ENCODE measurements around the gene STK11.
A peak's percentile ranks its signal among the peaks of the same experiment; 100 is the strongest.

Gene STK11, protein sequence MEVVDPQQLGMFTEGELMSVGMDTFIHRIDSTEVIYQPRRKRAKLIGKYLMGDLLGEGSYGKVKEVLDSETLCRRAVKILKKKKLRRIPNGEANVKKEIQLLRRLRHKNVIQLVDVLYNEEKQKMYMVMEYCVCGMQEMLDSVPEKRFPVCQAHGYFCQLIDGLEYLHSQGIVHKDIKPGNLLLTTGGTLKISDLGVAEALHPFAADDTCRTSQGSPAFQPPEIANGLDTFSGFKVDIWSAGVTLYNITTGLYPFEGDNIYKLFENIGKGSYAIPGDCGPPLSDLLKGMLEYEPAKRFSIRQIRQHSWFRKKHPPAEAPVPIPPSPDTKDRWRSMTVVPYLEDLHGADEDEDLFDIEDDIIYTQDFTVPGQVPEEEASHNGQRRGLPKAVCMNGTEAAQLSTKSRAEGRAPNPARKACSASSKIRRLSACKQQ

DNA sequence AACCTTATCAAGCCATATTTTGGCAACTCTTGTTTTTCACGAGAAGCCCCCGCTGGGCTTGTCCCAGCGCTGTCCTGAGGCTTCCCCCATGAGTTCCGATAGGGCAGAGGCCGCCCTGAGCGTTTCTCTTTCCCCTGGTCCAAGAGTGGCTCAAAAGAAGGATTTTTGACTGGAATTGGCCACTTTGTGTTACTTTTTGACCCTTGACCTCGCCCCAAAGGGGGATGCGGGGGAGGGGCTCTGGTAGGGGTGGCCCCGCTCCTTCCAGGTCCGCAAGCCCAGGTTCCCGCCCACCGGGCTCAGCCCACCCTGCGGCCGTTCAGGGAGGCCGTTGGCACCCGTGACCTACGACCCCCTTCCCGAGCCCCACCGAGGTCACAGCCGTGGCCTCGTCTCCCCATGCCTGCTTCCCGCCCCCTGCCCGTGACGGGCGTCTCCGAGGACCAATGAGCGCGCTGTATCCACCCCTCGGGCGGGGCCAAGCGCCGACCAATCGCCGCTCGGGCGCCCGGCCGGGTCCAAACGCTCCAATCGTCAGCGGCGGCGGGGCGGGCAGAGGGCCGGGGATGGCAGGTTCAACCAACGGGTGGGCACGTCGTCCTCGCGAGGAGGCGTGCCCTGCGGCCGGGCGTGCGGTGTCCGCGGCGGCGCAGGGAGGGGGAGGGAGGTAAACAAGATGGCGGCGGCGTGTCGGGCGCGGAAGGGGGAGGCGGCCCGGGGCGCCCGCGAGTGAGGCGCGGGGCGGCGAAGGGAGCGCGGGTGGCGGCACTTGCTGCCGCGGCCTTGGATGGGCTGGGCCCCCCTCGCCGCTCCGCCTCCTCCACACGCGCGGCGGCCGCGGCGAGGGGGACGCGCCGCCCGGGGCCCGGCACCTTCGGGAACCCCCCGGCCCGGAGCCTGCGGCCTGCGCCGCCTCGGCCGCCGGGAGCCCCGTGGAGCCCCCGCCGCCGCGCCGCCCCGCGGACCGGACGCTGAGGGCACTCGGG, at the start of gene STK11:
TSS of gene STK11 (plus strand) at position 665 of the 986 bp plus-strand sequence. CDS start 1,136 bp downstream, outside the sequence.
- peak; percentile 99 for DNase-seq (ENCODE audit: low read depth in 2 of 2)

DNA sequence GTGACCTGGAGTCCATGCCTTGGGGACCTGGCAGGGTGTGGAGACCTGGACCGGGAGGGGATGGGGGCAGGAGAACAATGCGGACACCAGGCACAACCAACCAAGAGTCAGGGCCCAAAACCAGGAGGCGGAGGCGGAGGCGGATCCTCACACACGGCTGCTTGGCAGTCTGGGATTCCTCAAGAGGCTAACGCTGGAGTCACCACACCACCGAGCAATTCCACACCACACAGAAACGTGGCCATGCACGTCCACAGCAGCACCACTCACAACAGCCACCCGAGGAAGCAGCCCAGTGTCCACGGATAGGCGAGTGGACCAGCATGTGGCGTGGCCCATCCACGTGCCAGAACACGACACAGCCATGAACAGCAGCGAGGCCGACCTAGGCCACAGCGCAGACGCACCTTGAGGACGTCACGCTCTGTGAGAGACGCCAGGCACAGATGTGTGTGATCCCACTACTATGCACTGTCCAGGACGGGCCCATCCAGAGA, 49.2 kb upstream of the STK11 start:
- DNase-seq (ENCODE audit: low read depth in 2 of 2), result no peak

DNA sequence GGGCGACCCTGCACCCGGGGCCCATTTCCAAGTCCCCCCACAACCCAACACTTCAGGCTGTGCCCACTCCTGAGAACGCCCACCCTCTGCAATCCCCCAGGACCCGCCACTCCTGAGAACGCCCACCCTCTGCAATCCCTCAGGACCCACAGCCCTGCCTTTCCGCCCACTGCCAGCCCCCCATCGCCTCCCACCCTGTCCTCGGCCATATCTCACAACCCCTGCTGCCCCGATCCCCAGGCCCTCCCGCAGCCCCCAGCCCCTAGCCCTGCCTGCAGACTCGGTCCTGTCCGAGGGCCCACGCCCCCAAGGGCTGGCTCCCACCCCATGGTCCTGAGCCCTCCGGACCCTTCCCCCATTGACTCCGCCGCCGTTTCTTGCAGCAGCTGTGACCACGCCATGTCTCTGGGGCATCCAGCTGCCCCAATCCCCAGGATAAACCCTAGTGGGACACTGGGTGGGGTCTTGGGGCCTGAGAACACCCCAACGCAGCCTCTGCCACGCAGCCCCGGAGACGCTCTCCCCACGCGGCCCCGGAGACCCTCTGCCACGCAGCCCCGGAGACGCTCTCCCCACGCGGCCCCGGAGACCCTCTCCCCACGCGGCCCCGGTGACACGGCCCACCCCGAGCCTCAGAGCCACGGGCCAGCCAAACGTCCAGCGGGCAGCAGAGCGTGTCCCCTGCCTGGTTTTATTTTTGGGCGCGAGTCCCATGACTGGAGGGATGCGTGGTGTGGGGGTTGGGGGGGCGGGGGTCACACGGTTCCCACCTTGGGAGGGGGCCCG, 48.6 kb upstream of the STK11 start:
- DNase-seq (ENCODE audit: low read depth in 2 of 2), result no peak

DNA sequence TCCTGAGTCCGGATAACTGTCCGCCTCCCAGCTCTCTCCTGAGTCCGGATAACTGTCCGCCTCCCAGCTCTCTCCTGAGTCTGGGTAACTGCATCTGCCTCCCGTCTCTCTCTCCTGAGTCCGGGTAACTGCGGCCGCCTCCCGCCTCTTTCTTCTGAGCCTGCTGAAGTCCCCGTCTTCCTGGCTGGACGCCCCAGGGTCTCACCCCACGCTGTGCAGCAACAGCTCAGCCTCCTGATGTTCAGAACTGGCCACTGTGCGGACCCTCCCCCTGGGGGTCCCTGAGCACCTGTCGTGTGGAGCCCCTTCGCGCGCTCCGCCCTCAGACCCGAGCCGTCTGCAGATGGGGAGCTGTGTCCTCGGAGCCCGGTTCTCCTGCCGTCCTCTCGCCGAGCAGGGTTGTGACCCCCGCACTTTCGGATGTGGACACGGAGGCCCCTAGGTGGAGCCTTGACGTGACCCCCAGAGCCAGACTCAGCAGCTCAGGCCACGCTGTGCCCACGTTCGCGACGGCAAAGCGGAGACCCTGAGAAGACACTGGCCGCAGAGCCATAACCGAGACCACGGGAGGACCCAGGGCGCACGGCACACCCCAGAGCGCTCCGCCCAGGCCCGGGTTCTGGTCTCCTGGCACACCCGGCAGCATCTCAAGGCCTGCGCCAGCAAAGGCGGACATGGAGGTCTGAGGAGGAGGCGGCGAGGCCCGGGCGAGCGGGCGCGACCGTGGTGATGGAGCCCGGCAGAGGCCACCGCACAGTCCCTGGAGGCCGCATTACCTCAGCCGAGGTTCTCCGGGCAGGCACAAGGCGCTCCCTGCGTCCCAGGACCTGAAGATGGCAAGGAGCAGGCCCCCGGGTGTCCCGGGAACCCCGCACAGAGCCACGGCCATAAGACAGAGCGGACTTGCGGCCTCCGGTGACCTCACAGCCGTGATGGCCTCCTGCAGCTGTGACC, 47.4 kb upstream of the STK11 start:
- DNase-seq (ENCODE audit: low read depth in 2 of 2), result no peak

DNA sequence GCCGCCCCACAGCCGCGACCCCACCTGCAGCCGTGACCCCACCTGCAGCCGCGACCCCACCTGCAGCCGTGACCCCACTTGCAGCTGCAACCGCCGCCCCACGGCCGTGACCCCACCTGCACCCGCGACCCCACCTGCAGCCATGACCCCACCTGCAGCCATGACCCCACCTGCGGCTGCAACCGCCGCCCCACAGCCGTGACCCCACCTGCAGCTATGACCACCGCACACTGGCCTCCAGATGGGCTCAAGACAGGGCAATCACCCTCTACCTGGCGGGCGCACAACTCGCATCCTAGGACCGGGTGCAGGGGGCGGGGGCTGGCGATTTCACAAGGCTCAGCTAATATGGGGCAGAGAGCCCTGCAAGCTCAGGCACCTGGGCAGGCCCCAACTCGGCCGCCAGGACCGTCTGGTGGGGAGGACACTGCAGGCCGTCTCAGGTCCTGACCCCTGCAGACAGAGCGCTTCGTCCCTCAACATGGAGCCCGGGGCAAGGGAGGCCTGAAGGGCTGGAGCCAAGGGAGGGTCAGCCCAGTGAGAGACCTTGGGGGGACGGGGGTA, 46.6 kb upstream of the STK11 start:
- DNase-seq (ENCODE audit: low read depth in 2 of 2), result no peak

DNA sequence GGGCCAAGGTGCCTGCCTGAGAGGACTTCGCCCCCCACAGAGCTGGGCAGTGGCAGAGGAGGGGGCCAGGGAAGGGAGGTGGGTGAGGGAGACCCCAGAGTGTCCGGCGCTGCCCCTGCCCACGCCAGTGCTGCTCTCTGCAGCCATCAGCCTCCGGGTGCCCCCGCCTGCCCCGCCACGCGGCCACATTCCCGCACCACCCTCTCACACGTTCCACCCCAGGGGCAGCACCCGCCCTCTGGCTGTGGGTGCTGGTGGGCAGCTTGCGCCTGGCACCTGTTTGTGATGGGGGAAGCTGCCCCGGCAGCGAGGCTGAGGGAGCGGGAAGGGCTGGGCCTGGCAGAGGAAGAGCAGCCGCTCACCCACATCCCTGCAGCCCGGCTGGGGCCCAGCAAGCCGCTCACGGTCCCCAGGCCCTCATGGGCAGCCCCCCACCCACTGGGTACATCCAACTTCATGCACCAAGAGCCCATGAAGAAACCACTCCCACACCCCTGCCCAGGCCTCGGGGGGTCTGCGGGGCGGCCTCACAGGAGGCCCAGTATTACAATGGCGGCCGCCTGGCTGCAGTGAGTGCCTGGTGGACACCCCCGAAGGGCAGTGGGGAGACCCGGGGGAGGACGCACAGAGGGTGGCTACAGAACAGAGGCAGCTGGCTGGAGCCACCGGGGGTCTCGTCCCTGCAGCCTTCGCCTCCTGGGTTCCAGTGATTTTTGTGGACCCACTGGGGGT, 45.5 kb upstream of the STK11 start:
- DNase-seq (ENCODE audit: low read depth in 2 of 2), result no peak

DNA sequence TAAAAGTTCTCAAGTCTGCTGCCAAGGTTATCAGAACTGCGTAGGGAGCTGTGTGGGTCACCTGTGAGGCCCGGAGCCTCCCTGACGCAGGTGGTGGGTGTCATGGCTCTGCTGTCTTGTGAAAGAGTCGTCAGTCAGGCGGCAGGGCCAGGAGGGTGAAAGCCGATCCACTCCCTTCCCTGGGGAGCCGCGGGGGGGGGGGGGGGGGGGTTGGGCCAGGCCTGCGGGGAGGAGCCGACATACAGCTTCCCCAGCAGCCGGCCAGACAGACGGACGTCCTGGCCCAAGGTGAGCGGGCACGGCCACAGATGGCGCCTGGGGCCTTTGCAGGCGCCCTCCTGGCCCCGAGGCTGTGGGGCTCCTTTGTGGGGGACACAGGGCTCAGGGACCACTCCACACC, 43.9 kb upstream of the STK11 start:
- DNase-seq (ENCODE audit: low read depth in 2 of 2), result no peak

DNA sequence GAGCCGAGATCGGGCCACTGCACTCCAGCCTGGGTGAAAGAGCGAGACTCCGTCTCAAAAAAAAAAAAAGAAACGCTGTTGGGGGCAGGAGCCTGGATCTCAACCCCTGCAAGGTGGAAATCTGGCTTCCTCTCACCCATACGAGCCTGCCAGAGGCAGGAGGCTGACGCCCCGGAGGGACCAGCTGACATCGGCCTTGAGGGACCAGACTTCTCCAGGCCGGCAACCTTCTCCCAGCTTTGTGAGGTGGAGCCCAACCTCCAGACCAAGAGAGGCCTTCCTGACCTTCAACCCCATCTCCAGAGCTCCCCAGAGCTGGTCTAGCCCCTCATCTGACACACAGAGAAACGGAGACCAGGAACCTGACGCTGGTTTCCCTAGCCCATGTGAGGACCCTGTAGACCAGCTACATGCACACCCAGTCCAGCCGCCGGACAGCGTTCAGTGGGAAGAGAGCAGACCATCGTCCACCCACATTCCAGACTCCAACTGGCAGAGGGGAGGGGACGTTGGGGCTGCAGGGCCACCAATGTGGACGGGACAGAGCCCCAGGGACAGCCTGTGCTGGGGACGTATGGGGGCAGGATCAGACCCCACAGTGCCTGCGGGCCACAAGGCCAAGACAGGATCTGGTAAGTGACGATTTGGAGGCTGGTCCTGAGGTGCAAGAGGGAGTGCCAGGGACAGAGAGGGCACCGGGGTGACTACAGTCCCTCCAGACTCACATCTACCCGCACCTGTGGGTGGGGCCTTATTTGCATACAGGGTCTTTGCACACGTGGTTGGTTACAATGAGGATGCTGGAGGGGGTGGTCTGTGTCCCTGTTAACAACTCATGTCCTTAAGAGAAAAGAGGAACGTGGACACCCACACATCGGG, 42.9 kb upstream of the STK11 start:
- no peak for DNase-seq (ENCODE audit: low read depth in 2 of 2)

DNA sequence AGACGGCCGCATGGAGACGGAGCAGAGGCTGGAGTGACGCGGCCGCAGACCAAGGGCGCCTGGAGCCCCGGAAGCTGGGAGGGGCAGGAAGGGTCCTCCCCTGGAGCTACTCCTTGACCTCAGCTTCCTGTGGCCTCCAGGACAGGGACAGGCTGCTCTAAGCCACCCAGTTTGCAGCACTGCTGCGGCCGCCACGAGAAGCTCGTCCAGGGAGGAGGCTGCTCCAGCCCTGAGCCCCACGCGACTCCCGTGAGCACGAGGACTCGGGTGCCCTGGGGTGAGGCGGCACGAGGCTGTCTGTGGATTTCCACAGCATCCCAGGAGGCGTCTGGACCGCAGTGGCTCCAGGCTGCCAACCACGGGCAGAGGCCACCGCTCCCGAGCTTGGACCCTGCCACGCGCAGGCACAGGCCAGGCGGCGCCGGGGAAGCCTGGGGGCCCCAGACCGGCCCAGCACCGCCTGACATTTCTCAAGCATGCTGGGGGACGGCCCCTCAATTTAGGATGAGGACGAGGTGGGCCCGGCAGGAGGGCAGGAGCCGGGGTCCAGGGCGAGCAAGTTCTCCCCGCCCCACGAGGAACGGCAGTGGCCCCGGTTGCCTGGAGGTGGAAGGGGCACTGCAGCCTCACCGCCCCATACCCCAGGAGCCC, 42.2 kb upstream of the STK11 start:
- no peak for DNase-seq (ENCODE audit: low read depth in 2 of 2)

DNA sequence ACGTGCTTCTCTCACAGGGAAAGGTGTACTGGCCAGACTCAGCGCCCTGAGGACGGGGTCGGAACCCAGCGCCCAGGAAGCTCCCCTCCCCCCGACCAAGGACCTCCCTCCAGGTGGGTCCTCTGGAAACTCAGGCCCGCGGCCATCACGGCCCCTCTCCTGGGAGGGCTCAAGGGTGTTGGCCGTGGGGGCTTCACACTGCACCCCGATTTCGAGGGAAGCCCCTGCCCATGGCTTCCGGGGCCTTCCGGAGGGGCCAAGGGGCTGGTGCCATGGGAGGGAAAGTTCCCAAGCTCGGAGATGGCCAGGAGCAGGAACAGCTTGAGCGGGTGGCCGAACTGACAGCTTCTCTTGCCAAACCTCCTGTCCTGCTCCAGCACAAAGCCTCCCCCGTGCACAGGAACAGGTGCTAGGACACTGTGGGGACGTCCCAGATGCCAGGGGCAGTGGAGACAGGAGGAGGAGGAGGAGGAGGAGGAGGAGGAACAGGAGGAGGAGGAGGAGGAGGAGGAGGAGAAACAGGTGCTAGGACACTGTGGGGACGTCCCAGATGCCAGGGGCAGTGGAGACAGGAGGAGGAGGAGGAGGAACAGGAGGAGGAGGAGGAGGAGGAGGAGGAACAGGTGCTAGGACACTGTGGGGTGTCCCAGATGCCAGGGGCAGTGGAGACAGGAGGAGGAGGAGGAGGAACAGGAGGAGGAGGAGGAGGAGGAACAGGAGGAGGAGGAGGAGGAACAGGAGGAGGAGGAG, 41.5 kb upstream of the STK11 start:
- no peak for DNase-seq (ENCODE audit: low read depth in 2 of 2)

DNA sequence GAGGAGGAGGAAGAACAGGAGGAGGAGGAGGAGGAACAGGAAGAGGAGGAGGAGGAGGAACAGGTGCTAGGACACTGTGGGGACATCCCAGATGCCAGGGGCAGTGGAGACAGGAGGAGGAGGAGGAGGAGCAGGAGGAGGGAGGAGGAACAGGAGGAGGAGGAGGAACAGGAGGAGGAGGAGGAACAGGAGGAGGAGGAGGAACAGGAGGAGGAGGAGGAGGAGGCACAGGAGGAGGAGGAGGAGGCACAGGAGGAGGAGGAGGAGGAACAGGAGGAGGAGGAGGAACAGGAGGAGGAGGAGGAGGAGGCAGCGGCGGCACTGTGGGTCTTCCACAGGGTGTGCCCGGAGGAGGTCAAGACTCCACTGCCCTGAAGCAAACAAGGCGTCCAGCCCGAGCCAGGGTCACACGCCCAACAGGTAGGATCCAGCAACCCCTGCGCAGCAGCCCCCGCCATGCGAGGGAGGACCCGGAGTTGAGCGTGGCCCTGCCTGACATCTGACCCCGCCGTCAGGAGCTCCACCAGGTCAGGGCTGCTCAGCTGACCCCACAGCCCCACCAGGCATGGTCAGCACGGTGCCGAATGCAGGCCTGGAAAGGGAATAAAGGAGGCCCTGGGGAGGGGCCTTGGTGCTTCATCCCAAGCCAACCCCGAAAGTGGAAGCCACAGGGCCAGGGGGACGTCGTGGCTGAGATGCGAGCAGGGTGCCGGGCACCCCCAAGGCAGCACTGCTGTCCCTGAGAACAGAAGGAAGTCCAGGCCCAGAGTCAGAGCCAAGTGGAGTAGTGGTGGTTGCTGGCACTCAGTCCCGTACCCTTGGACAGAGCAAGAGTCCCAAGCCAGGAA, 40.7 kb upstream of the STK11 start:
- DNase-seq (ENCODE audit: low read depth in 2 of 2), result no peak

DNA sequence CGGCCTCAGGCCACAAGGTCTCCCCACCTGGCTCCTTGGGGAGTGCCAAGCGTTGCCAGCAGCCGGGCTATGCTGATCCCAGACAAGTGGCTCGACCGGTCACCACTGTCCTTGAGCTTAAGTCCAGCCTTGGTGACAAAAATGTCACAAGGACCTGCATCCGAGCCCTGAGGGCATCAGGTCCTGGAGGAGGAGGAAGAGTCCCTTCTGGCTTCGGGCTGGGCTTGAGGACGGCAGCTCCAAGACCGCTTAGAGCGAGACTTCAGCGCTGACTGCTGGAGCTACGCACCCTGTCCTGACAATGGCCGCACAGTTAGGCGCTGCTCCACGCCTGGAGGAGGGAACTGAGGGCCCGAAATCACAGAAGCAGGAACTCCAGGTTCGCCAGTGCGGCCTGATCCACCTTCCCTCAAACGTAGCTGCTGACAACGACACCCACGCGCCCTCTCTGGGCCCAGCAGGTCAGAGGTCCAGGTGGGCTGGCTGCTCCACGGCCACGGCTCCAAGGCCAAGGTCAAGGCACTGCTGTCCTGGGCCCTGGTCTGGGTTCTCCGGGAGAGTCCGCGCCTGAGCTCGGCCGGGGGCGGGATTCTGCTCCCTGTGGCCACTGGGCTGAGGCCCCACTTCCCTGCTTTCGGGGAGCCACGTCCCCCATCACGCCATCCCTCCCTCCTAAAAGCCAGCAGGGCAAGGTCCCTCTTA, 38.6 kb upstream of the STK11 start:
- DNase-seq (ENCODE audit: low read depth in 2 of 2), result no peak

DNA sequence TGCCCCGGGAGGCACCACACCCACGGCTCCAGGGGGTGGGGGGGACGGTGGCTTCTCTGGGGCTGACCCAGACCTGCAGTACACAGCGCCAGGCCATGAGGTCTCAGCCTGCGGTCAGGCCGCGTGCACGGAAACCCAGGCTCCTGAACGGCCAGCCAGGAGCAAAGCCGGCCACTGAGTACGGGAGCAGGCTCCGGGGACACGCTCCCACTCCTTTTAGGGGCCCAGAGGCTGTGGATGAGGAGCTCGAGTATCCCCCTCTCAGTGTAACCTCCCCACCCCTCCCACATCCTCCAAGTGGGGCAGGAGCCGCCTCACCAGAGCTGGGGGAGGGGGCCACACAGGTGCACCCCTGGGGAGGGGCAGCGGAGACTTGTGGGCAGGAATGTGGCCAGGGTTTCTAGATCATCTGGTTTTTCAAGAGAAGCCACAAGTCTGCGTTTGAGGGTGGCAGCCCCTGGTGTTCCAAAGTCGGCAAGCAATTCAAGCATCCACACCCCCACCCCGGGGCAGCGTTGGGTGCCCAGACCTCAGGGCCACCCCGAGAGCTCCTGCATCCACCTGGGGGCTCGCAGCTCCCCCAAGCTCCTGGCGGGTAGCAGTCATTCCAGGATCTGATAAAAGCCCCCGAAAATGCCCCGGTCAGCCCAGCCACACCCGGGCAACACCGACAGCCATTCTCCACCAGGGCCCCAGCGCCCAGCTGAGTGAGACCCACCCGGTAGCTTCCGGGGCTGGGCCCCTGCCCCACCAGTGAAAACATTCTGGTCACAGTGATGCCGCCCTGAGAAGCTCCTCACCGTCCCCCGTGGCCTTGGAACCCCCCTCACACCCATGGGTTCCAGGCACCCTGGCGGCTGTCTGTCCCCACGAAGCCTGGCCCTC, 37.6 kb upstream of the STK11 start:
- DNase-seq (ENCODE audit: low read depth in 2 of 2), result no peak

DNA sequence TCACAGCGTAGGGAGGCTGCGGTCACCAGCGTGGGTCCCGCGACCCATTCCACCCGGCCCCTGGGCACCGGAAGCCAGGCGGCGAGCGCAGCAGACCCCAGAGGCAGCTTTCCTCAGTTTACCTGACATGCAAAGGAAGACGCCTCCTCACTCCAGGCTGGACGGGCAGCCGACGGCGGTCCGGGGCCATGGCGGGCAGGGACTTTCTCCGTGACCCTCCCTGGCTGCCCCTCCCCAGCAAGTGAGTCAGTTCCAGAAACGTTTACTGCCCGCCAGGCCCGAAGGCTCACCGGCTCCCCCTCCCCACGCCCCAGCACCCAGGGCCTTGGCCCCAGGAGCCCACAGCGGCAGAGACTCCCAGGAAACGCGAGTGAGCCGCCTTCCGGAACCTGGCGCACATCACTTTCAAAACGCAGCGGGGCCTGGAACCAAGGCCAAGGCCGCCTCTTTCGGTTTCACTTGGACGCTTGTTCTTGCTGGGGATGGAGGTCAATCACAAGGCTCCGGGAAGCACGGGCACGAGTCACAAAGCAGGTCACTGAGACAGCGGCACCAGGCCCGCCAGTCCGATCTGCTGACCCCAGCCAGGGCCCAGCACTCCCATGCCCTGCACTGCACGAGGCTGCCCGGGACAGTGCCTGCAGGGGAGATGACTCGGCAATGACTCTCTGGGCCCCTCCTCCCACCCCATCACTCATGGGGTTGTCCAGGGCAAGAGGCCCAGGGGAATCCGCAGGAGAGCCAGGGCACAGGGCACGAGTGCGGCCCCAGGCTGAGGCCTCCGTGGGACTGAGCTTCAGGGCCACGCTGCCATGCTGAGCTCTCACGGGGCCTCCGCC, 36.8 kb upstream of the STK11 start:
- no peak for DNase-seq (ENCODE audit: low read depth in 2 of 2)

All from stimulated activated CD4-positive, alpha-beta T cell treated with anti-CD3 and anti-CD28 coated beads, Interleukin-1b, Interleukin-23, amount 100 ng/mL, for 4 hours (primary cell).